IMR-90 (cell line): ENCODE data around the gene MUC5AC.

Source experiments
- CEBPB ChIP-seq: IDR thresholded peaks from 2 replicates; pipeline ENCODE4 v1.6.1; 2012; ENCODE audit warnings: low read depth, low read length, improper control_type of control experiment
- CTCF ChIP-seq: conservative IDR thresholded peaks from 2 replicates; pipeline ENCODE4 v1.5.1; 2012; ENCODE audit warnings: mild to moderate bottlenecking, low read depth, low read length, improper control_type of control experiment
- POLR2A ChIP-seq: IDR thresholded peaks from 2 replicates; pipeline ENCODE4 v1.6.1; 2012; ENCODE audit warnings: mild to moderate bottlenecking, low read depth, low read length
- RAD21 ChIP-seq: IDR thresholded peaks from 2 replicates; pipeline ENCODE4 v1.6.1; 2012; ENCODE audit warnings: low read length, improper control_type of control experiment
- RFX5 ChIP-seq: IDR thresholded peaks from 2 replicates; pipeline ENCODE4 v1.8.0; 2012; ENCODE audit warnings: low read depth, mild to moderate bottlenecking, low read length, moderate library complexity
- SMC3 ChIP-seq: fragments of 150-350 bp; IDR thresholded peaks from 2 replicates; pipeline ENCODE4 v1.6.1; 2016; ENCODE audit warnings: low read depth, mild to moderate bottlenecking, antibody characterized with exemption, low read length, moderate library complexity

GRCh38 chr11:1108246-1108900 lies 49.4 kb upstream of the MUC5AC start:
- TF ChIP-seq CTCF (no peak), RFX5 (no peak), RAD21 (no peak), POLR2A (no peak), SMC3 (no peak), CEBPB (no peak)
